ENCODE data around the gene AUTS2. TPM values are rescaled to one million over a fixed set of nuclear protein-coding genes. Genes with fewer than 3 reads are reported as not detected.

The AUTS2 gene
- total and polyA plus RNA-seq, 7 experiments from 2014 or later = 0.40 to 31.7 (median 4.2) TPM

DNA sequence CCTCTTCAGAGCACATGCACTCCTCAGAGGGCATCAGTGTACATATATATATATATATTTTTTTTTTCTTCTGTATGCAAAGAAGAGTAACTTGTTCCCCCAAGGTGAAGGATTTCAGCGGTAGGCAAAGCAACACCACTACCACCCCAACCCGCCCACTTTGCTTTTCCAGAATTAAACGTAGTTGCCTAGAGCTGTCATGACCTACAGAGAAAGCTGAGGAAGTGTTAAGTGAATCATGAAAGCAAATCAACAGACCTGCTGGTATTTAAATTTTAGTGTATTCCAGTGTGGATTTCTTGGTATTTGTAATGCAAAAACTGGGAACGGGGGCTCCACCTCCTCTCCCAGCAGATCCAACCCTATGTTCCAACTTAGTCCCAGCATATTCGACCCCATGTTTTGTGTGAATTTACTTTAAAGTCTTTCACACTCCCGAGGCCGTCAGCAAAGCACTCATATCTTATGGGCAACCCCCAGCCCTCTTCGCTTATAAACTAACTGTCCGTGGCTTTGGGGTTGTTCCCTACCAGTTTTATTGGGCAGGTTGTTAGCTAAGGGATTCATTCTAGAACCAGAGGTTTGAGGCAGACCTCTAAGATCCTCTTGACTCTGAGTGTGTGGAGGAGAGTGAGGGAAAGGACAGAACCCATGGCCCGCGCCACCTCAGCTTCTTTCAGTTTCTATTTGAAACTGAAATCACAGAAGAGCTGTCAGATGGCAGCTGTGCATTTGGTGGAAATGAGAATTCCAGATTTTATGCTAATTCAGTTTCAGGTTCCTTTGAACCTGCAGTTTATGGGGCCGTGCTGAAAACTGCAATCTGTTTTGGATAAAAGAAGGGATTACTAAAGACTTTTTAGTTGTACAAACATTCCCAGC, 1083.4 kb downstream of the AUTS2 start:
- Histone ChIP-seq H3K4me1 (ENCODE audit: control insufficient read depth in 2 of 2, insufficient read depth in 2 of 2, low read length in 2 of 2) (peaks cover 4 to 25% of the 10 kb centered on the region in 2 donors), H3K27me3 (ENCODE audit: control insufficient read depth in 2 of 2, insufficient read depth in 2 of 2, low read length in 2 of 2) (no peaks in the 10 kb centered on the region), H3K9me3 (ENCODE audit: control insufficient read depth in 2 of 3, low read length in 3 of 3) (no peaks in the 10 kb centered on the region), H3K36me3 (ENCODE audit: control insufficient read depth in 2 of 3, insufficient read depth in 3 of 3, low read length in 3 of 3) (no peaks in the 10 kb centered on the region), H3K27ac (ENCODE audit: low read depth, low read length) (no peak overlapping the region), H3K4me3 (ENCODE audit: low read length) (peak overlapping the region; percentile 31)
- peaks cover 0 to 27% (median 10%) of the 10 kb centered on the region in 7 donors for H3K4me1 Mint-ChIP-seq
- H3K4me3 Mint-ChIP-seq = peak overlapping the region in 9 of 10 donors; percentile 39 to 80 (median 70)
- peaks cover 0 to 6% (median 4%) of the 10 kb centered on the region in 5 donors for H3K27me3 Mint-ChIP-seq
- intact Hi-C loops (cut with micrococcal nuclease) = no loop called here
- H3K27ac Mint-ChIP-seq = peak overlapping the region in 6 of 9 donors; percentile 39 to 89 (median 66)
- ATAC-seq (no peak), DNase-seq (peak in 1 of 9 donors; percentile 18)
- H3K36me3 Mint-ChIP-seq = no peaks in the 10 kb centered on the region
- POLR2A ChIA-PET = no interaction called here
- CTCF ChIA-PET = no interaction called here
- H3K9me3 Mint-ChIP-seq = peaks cover 0 to 7% (median under 1%) of the 10 kb centered on the region in 11 donors

DNA sequence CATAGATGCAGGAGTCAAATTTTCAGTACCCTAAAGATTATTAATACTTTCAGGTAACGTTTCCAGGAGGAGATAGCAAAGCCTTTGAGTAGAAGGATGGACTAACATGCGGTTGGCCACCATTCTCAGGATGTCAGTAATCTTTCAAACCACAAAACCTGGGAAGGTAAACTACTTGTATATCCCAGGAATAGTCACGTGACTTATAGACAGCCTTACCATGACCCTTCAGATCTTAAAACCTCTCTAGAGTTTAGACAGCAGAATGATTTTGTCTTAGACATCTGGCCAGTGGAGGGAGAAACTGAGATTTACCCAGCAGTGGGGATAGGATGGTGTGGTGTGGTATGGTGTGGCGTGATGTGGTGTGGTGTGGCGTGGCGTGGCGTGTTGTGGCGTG, 1085.9 kb downstream of the AUTS2 start:
- DNase-seq (no peak), ATAC-seq (no peak)
- Mint-ChIP-seq H3K4me1 (peaks cover 0 to 27% (median 9%) of the 10 kb centered on the region in 7 donors), H3K36me3 (no peaks in the 10 kb centered on the region), H3K4me3 (no peak overlapping the region), H3K27ac (no peak overlapping the region), H3K9me3 (peaks cover 0 to 7% (median 3%) of the 10 kb centered on the region in 11 donors), H3K27me3 (peaks cover 0 to 7% (median 4%) of the 10 kb centered on the region in 5 donors)
- Histone ChIP-seq H3K9me3 (ENCODE audit: control insufficient read depth in 2 of 3, low read length in 3 of 3) (no peaks in the 10 kb centered on the region), H3K4me1 (ENCODE audit: control insufficient read depth in 2 of 2, insufficient read depth in 2 of 2, low read length in 2 of 2) (peaks cover 4 to 16% of the 10 kb centered on the region in 2 donors), H3K27me3 (ENCODE audit: control insufficient read depth in 2 of 2, insufficient read depth in 2 of 2, low read length in 2 of 2) (no peaks in the 10 kb centered on the region), H3K4me3 (ENCODE audit: low read length) (no peak overlapping the region), H3K27ac (ENCODE audit: low read depth, low read length) (no peak overlapping the region), H3K36me3 (ENCODE audit: control insufficient read depth in 2 of 3, insufficient read depth in 3 of 3, low read length in 3 of 3) (no peaks in the 10 kb centered on the region)
- ChIA-PET POLR2A (no interaction called here), CTCF (no interaction called here)
- intact Hi-C loops (cut with micrococcal nuclease) = no loop called here

- peak overlapping the region in 3 of 9 donors; percentile 17 to 51 (median 51) for H3K27ac Mint-ChIP-seq
- H3K4me3 Mint-ChIP-seq = peak overlapping the region; percentile 68 to 89 (median 78)
- H3K4me1 Mint-ChIP-seq = peaks cover 0 to 23% (median 7%) of the 10 kb centered on the region in 7 donors
- ATAC-seq (no peak), DNase-seq (no peak)
- no peaks in the 10 kb centered on the region for H3K36me3 ChIP-seq (ENCODE audit: control insufficient read depth in 2 of 3, insufficient read depth in 3 of 3, low read length in 3 of 3)
- CTCF ChIA-PET = no interaction called here
- no peak overlapping the region for H3K4me3 ChIP-seq (ENCODE audit: low read length)
- peaks cover 28 to 59% (median 38%) of the 10 kb centered on the region in 5 donors for H3K27me3 Mint-ChIP-seq
- POLR2A ChIA-PET = no interaction called here
- intact Hi-C loops (cut with micrococcal nuclease) = loop anchor here in 1 of 2 donors (5.0 kb wide), 1 partner anchor 41 kb away; no protein-coding TSS in a partner anchor
- H3K27me3 ChIP-seq (ENCODE audit: control insufficient read depth in 2 of 2, insufficient read depth in 2 of 2, low read length in 2 of 2) = no peaks in the 10 kb centered on the region
- no peaks in the 10 kb centered on the region for H3K4me1 ChIP-seq (ENCODE audit: control insufficient read depth in 2 of 2, insufficient read depth in 2 of 2, low read length in 2 of 2)
- no peak overlapping the region for H3K27ac ChIP-seq (ENCODE audit: low read depth, low read length)
- peaks cover 0 to 4% (median 0%) of the 10 kb centered on the region in 5 donors for H3K36me3 Mint-ChIP-seq
- peaks cover 0 to 4% (median 0%) of the 10 kb centered on the region in 11 donors for H3K9me3 Mint-ChIP-seq
- H3K9me3 ChIP-seq (ENCODE audit: control insufficient read depth in 2 of 3, low read length in 3 of 3) = no peaks in the 10 kb centered on the region
These were observed 1095.0 kb downstream of the AUTS2 start for GRCh38 chr7:70693321-70693685.

DNA sequence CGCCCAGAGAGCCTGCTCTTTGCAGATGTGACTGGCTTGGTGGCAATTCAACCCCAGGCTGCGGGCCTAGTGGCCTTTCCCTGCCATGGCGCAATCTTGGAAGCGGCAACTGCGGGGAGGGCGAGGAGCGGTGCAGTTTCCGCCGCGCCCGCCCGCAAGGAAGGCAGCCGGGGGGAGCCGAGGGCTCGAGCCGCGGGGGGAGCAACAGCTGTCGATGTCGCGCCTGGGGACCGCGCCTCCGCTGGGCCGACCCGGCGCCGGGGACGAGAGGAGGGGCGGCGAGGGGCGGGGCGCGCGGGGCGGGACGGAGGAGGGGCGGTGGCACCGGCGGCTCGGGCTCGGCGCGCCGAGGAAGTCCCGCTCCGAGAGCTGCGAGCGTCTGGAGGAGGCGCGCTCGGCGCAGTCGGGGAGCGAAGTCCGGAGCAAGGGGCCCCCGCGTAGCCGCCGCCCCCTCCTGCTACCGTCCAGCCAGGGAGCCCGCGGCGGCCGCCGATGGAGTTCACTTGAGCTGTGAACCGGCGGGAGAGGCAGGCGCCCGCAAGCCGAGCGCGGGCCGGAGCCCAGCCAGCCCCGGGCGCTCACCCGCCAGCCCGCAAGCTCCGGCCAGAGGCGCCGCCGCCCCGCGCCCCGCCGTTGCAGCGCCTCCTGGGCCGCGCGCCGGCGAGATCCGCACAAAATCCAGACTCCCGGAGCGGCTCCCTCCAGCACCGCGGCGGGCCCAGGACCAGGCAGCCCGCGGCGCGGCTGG, 1095.6 kb downstream of the AUTS2 start:
- Histone ChIP-seq H3K4me3 (ENCODE audit: low read length) (no peak overlapping the region), H3K27ac (ENCODE audit: low read depth, low read length) (no peak overlapping the region), H3K4me1 (ENCODE audit: control insufficient read depth in 2 of 2, insufficient read depth in 2 of 2, low read length in 2 of 2) (no peaks in the 10 kb centered on the region), H3K36me3 (ENCODE audit: control insufficient read depth in 2 of 3, insufficient read depth in 3 of 3, low read length in 3 of 3) (no peaks in the 10 kb centered on the region), H3K9me3 (ENCODE audit: control insufficient read depth in 2 of 3, low read length in 3 of 3) (no peaks in the 10 kb centered on the region), H3K27me3 (ENCODE audit: control insufficient read depth in 2 of 2, insufficient read depth in 2 of 2, low read length in 2 of 2) (no peaks in the 10 kb centered on the region)
- H3K36me3 Mint-ChIP-seq = peaks cover 0 to 4% (median 0%) of the 10 kb centered on the region in 5 donors
- peak overlapping the region; percentile 68 to 89 (median 78) for H3K4me3 Mint-ChIP-seq
- intact Hi-C loops (cut with micrococcal nuclease) = loop anchor here in 1 of 2 donors (5.0 kb wide), 1 partner anchor 42 kb away; no protein-coding TSS in a partner anchor
- peaks cover 0 to 23% (median 7%) of the 10 kb centered on the region in 7 donors for H3K4me1 Mint-ChIP-seq
- POLR2A ChIA-PET = interaction anchor here (0.5 kb wide), 1 partner anchor 522 kb away, joined by 4 read pairs; no protein-coding TSS in a partner anchor
- peak; percentile 83 for ATAC-seq
- CTCF ChIA-PET = no interaction called here
- H3K9me3 Mint-ChIP-seq = peaks cover 0 to 4% (median 0%) of the 10 kb centered on the region in 11 donors
- H3K27ac Mint-ChIP-seq = no peak overlapping the region
- DNase-seq = peak in 7 of 9 donors; percentile 12 to 40 (median 32)
- peaks cover 31 to 64% (median 44%) of the 10 kb centered on the region in 5 donors for H3K27me3 Mint-ChIP-seq

- ATAC-seq (peak; percentile 42), DNase-seq (peak in 1 of 9 donors; percentile 8)
- Histone ChIP-seq H3K27me3 (ENCODE audit: control insufficient read depth in 2 of 2, insufficient read depth in 2 of 2, low read length in 2 of 2) (no peaks in the 10 kb centered on the region), H3K9me3 (ENCODE audit: control insufficient read depth in 2 of 3, low read length in 3 of 3) (no peaks in the 10 kb centered on the region), H3K4me3 (ENCODE audit: low read length) (no peak overlapping the region), H3K27ac (ENCODE audit: low read depth, low read length) (no peak overlapping the region), H3K36me3 (ENCODE audit: control insufficient read depth in 2 of 3, insufficient read depth in 3 of 3, low read length in 3 of 3) (no peaks in the 10 kb centered on the region), H3K4me1 (ENCODE audit: control insufficient read depth in 2 of 2, insufficient read depth in 2 of 2, low read length in 2 of 2) (no peaks in the 10 kb centered on the region)
- H3K9me3 Mint-ChIP-seq = peaks cover 0 to 4% (median 0%) of the 10 kb centered on the region in 11 donors
- H3K27me3 Mint-ChIP-seq = peaks cover 31 to 64% (median 46%) of the 10 kb centered on the region in 5 donors
- peaks cover 0 to 4% (median 0%) of the 10 kb centered on the region in 5 donors for H3K36me3 Mint-ChIP-seq
- peaks cover 0 to 23% (median 7%) of the 10 kb centered on the region in 7 donors for H3K4me1 Mint-ChIP-seq
- POLR2A ChIA-PET = no interaction called here
- CTCF ChIA-PET = no interaction called here
- no peak overlapping the region for H3K27ac Mint-ChIP-seq
- H3K4me3 Mint-ChIP-seq = peak overlapping the region; percentile 54 to 85 (median 80)
- intact Hi-C loops (cut with micrococcal nuclease) = loop anchor here in 1 of 2 donors (5.0 kb wide), 1 partner anchor 42 kb away; no protein-coding TSS in a partner anchor
These were observed 1096.2 kb downstream of the AUTS2 start for GRCh38 chr7:70694434-70694970.

Measured in naive thymus-derived CD4-positive, alpha-beta T cell (primary cell).